ENCODE data around the gene RNF114.

- TF ChIP-seq POLR2A (IDR thresholded peaks at IDR 0.05; ENCODE audit: low read depth): no peak
- no peak for TF ChIP-seq CTCF (IDR thresholded peaks at IDR 0.05)
- no peak for TF ChIP-seq EP300 (IDR thresholded peaks at IDR 0.05)
Observed at GRCh38 chr20:49915118-49915379, 21.1 kb upstream of the RNF114 start.
